WTC11 (cell line): ENCODE measurements around the gene PSD2. TPM values are rescaled to one million over a fixed set of nuclear protein-coding genes. Genes with fewer than 3 reads are reported as not detected.
A peak's percentile ranks its signal among the peaks of the same experiment; 100 is the strongest.

Experiments
- ATAC-seq: fragments of 200-7000 bp; cut with Tn5 transposase; 2 replicates; pipeline ENCODE4 v1.10.0; 2021; ENCODE audit warnings: mild to moderate bottlenecking, moderate library complexity
- Bru-seq: library from RNA; stranded (reverse); fragments of 400-500 nt; gene quantifications from one replicate; lab custom pipeline; 2021; lab: Mats Ljungman, UMichigan
- CTCF ChIA-PET: fragments of 300-600 bp; sonication (Branson Sonifier 250); formaldehyde crosslinking; loops from one replicate; lab custom pipeline; 2021; ENCODE audit warnings: antibody characterized with exemption; lab: Charles Lee
- POLR2A ChIA-PET: fragments of 350-600 bp; sonication (Branson Sonifier 250); formaldehyde crosslinking; loops from one replicate; lab custom pipeline; 2021; ENCODE audit warnings: antibody characterized with exemption; lab: Charles Lee
- DNase-seq: peaks from one replicate; pipeline ENCODE4 v3.0.0; 2021; ENCODE audit warnings: low spot score
- H3K27ac Mint-ChIP-seq: 2 replicates; pipeline ENCODE4 v1.8.0; 2021; ENCODE audit warnings: mixed read lengths
- H3K27me3 Mint-ChIP-seq: 2 replicates; pipeline ENCODE4 v1.8.0; 2021; ENCODE audit warnings: low read depth, mild to moderate bottlenecking, moderate library complexity, mixed read lengths
- H3K36me3 Mint-ChIP-seq: 2 replicates; pipeline ENCODE4 v1.8.0; 2021; ENCODE audit warnings: mixed read lengths
- H3K4me1 Mint-ChIP-seq: 2 replicates; pipeline ENCODE4 v1.8.0; 2022; ENCODE audit warnings: mixed read lengths
- H3K4me3 Mint-ChIP-seq: 2 replicates; pipeline ENCODE4 v1.8.0; 2021; ENCODE audit warnings: mild to moderate bottlenecking, moderate library complexity, mixed read lengths
- H3K9me3 Mint-ChIP-seq: 2 replicates; pipeline ENCODE4 v1.8.0; 2021; ENCODE audit warnings: mixed read lengths
- CBFB ChIP-seq: sonication (generic); formaldehyde crosslinking; IDR thresholded peaks from 2 replicates; pipeline ENCODE4 v1.8.1; 2022; ENCODE audit warnings: mild to moderate bottlenecking, low read depth, missing genetic modification reagents
- CREB1 ChIP-seq: sonication (generic); formaldehyde crosslinking; IDR thresholded peaks from 2 replicates; pipeline ENCODE4 v1.8.0; 2023; ENCODE audit warnings: mild to moderate bottlenecking, missing genetic modification reagents
- CREM ChIP-seq: sonication (generic); formaldehyde crosslinking; IDR thresholded peaks from 2 replicates; pipeline ENCODE4 v1.8.1; 2022; ENCODE audit warnings: mild to moderate bottlenecking, missing genetic modification reagents, moderate library complexity
- GABPB1 ChIP-seq: sonication (generic); formaldehyde crosslinking; IDR thresholded peaks from 2 replicates; pipeline ENCODE4 v1.8.1; 2023; ENCODE audit warnings: mild to moderate bottlenecking, missing genetic modification reagents
- JUN ChIP-seq: sonication (generic); formaldehyde crosslinking; IDR thresholded peaks from 2 replicates; pipeline ENCODE4 v1.8.0; 2023; ENCODE audit warnings: mild to moderate bottlenecking, missing genetic modification reagents
- NFE2L1 ChIP-seq: sonication (generic); formaldehyde crosslinking; IDR thresholded peaks from 2 replicates; pipeline ENCODE4 v1.8.1; 2023; ENCODE audit warnings: missing genetic modification reagents
- RELA ChIP-seq: sonication (generic); formaldehyde crosslinking; IDR thresholded peaks from 2 replicates; pipeline ENCODE4 v1.8.1; 2022; ENCODE audit warnings: missing genetic modification reagents, mild to moderate bottlenecking, borderline replicate concordance
- SMAD3 ChIP-seq: sonication (generic); formaldehyde crosslinking; IDR thresholded peaks from 2 replicates; pipeline ENCODE4 v1.8.0; 2022; ENCODE audit warnings: missing genetic modification reagents, mild to moderate bottlenecking, borderline replicate concordance
- SOX15 ChIP-seq: fragments of 250-450 bp; sonication (Bioruptor Pico); IDR thresholded peaks from 2 replicates; pipeline ENCODE4 v1.9.0; 2021; ENCODE audit warnings: mild to moderate bottlenecking
- SP1 ChIP-seq: sonication (generic); formaldehyde crosslinking; conservative IDR thresholded peaks from 2 replicates; pipeline ENCODE4 v1.8.1; 2022; ENCODE audit warnings: missing genetic modification reagents
- TEAD1 ChIP-seq: sonication (generic); formaldehyde crosslinking; IDR thresholded peaks from 2 replicates; pipeline ENCODE4 v1.8.0; 2022; ENCODE audit warnings: mild to moderate bottlenecking, missing genetic modification reagents
- ZNF263 ChIP-seq: sonication (generic); formaldehyde crosslinking; IDR thresholded peaks from 2 replicates; pipeline ENCODE4 v1.8.1; 2022; ENCODE audit warnings: low read depth, mild to moderate bottlenecking, moderate library complexity, missing genetic modification reagents
- ZNF425 ChIP-seq: fragments of 250-450 bp; sonication (Bioruptor Pico); conservative IDR thresholded peaks from 2 replicates; pipeline ENCODE4 v1.9.0; 2021; ENCODE audit warnings: mild to moderate bottlenecking
- ZNF532 ChIP-seq: fragments of 250-450 bp; sonication (Bioruptor Pico); IDR thresholded peaks from 2 replicates; pipeline ENCODE4 v1.9.0; 2021; ENCODE audit warnings: mild to moderate bottlenecking, borderline replicate concordance
- ZSCAN18 ChIP-seq: fragments of 250-450 bp; sonication (Bioruptor Pico); IDR thresholded peaks from 2 replicates; pipeline ENCODE4 v2.1.2; 2022; ENCODE audit warnings: mild to moderate bottlenecking, moderate library complexity
- long read RNA-seq, 3 experiments: library from RNA in 1 of 3; library from capped mRNA in 1 of 3; library from polyadenylated mRNA in 1 of 3; unstranded in 2 of 3; stranded (forward) in 1 of 3; transcript quantifications; one replicate each; pipeline ENCODE4 v2.0.0, GENCODE V29; 2021
- total RNA-seq: library from RNA; stranded (reverse); gene quantifications from 3 replicates; pipeline ENCODE4 v1.2.3, GENCODE V29; 2021
- TF ChIP-seq, protein P1 (sequence below): sonication (generic); formaldehyde crosslinking; IDR thresholded peaks from 2 replicates; pipeline ENCODE4 v1.8.0; 2023; ENCODE audit warnings: missing genetic modification reagents
- TF ChIP-seq, protein P2 (sequence below): sonication (generic); formaldehyde crosslinking; IDR thresholded peaks from 2 replicates; pipeline ENCODE4 v1.8.0; 2022; ENCODE audit warnings: missing genetic modification reagents

Gene PSD2
- total RNA-seq, result 0.55 to 0.57 TPM (median 0.57 TPM) in 3 replicates
- Bru-seq, nascent RNA, result percentile 16 among the genes with signal in this experiment
- long read RNA-seq, experiment 1, partial matches to known transcripts, result 0 of 2 reads
- long read RNA-seq, experiment 1, other reads (novel, unspliced or antisense), result 2 of 2 reads
- long read RNA-seq, experiment 2, partial matches to known transcripts, result 0 of 1 reads
- long read RNA-seq, experiment 2, other reads (novel, unspliced or antisense), result 1 of 1 reads
- long read RNA-seq, experiment 3, result 0 reads

DNA sequence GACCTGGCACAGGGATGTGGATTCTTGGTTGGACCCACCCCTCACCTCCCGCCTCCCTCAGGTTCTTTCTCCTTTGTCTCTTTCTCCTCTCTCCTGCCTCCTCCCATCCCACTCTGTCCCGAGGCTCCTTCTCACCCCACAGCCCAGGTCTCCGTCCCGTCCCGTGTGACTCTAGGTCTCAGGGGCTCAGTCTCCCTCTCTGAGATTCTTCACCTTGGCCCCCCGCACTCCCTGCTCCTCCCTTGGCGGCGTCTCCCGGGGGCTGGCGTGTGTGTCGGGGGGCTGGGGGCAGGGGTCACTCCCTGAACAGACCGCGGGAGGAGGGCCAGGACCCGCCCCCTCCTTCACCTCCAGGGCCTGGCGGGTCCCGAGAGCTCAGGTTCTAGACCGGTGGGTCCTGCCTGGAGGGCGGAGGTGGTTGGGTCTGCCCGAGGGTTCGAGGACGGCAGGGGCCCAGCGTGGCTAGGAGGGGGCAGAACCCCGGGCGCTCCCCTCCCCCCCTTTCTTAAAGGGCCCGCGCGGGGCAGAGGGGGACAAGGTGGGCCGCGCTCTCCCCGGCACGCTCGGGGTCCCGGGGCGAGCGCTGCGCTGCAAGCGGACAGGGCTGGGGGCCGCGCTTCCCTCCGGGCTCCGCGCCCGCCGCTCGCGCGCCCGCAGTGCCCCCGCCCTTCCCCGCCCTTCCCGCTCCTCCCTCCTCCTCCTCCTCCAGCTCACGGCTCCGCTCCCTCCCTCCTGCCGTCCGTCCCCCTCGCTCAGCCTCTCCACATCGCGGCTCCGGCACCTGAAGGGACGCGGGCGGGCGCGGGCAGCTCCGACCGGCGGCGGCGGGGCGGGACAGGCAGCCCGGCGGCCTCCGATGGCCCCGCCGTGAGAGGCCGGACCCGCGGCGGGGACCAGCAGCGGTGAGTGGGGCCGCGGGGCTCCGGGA lies at the start of gene PSD2:
Gene PSD2, plus strand, starts transcription at position 735 of the 928 bp plus-strand sequence. CDS start 13,633 bp downstream, outside the sequence.
- no peak within 1 kb of the TSS for H3K27ac Mint-ChIP-seq
- ATAC-seq, result peak; percentile 45
- peaks cover 89% of the 10 kb centered on the region for H3K27me3 Mint-ChIP-seq
- CTCF ChIA-PET, result interaction anchor here (1.1 to 5.1 kb wide), 7 partner anchors 8 to 173 kb away, joined by 3 to 58 read pairs (median 18); no protein-coding TSS in a partner anchor
- peak within 1 kb of the TSS; percentile 67 for H3K4me3 Mint-ChIP-seq
- peaks cover 5% of the 10 kb centered on the region; the same call in 1 of the 2 replicates for H3K4me1 Mint-ChIP-seq
- DNase-seq, result peak; percentile 61
- TF ChIP-seq ZNF263 (CRISPR knock-in tag) (peak; percentile 92), CREM (CRISPR knock-in tag) (no peak)
- TF ChIP-seq, all 79 proteins: peak for 1
- Mint-ChIP-seq H3K9me3 (no peaks in the 10 kb centered on the region), H3K36me3 (no peaks in the 10 kb centered on the region)
- POLR2A ChIA-PET, result no interaction called here

GRCh38 chr5:139746691-139747582 lies 48.7 kb upstream of the PSD2 start:
- POLR2A ChIA-PET, result interaction anchor here (1.0 to 3.1 kb wide), 10 partner anchors 8 to 114 kb away, joined by 3 to 26 read pairs (median 4); partner anchors contain the start of gene CXXC5
- DNase-seq (peak; percentile 65), ATAC-seq (peak; percentile 6)
- Mint-ChIP-seq H3K4me3 (peak overlapping the region; percentile 77), H3K9me3 (no peaks in the 10 kb centered on the region), H3K36me3 (no peaks in the 10 kb centered on the region), H3K27me3 (peaks cover 73% of the 10 kb centered on the region), H3K4me1 (peaks cover 49% of the 10 kb centered on the region), H3K27ac (peak overlapping the region; percentile 43; the same call in 1 of the 2 replicates)
- CTCF ChIA-PET, result interaction anchor here (0.6 to 9.7 kb wide), 14 partner anchors 16 to 296 kb away, joined by 3 to 99 read pairs (median 5); partner anchors contain the start of gene CXXC5
- TF ChIP-seq GABPB1, result no peak
- no peak for TF ChIP-seq SOX15 (CRISPR knock-in tag)
- TF ChIP-seq, protein P1, sequence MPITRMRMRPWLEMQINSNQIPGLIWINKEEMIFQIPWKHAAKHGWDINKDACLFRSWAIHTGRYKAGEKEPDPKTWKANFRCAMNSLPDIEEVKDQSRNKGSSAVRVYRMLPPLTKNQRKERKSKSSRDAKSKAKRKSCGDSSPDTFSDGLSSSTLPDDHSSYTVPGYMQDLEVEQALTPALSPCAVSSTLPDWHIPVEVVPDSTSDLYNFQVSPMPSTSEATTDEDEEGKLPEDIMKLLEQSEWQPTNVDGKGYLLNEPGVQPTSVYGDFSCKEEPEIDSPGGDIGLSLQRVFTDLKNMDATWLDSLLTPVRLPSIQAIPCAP (CRISPR knock-in tag), result no peak
- TF ChIP-seq RELA (CRISPR knock-in tag), result no peak
- no peak for TF ChIP-seq SMAD3
- TF ChIP-seq CREB1, result peak; percentile 58; the same call in 1 of the 2 replicates
- TF ChIP-seq ZSCAN18 (CRISPR knock-in tag), result no peak
- no peak for TF ChIP-seq SP1 (CRISPR knock-in tag)
- no peak for TF ChIP-seq CBFB
- TF ChIP-seq, protein P2, sequence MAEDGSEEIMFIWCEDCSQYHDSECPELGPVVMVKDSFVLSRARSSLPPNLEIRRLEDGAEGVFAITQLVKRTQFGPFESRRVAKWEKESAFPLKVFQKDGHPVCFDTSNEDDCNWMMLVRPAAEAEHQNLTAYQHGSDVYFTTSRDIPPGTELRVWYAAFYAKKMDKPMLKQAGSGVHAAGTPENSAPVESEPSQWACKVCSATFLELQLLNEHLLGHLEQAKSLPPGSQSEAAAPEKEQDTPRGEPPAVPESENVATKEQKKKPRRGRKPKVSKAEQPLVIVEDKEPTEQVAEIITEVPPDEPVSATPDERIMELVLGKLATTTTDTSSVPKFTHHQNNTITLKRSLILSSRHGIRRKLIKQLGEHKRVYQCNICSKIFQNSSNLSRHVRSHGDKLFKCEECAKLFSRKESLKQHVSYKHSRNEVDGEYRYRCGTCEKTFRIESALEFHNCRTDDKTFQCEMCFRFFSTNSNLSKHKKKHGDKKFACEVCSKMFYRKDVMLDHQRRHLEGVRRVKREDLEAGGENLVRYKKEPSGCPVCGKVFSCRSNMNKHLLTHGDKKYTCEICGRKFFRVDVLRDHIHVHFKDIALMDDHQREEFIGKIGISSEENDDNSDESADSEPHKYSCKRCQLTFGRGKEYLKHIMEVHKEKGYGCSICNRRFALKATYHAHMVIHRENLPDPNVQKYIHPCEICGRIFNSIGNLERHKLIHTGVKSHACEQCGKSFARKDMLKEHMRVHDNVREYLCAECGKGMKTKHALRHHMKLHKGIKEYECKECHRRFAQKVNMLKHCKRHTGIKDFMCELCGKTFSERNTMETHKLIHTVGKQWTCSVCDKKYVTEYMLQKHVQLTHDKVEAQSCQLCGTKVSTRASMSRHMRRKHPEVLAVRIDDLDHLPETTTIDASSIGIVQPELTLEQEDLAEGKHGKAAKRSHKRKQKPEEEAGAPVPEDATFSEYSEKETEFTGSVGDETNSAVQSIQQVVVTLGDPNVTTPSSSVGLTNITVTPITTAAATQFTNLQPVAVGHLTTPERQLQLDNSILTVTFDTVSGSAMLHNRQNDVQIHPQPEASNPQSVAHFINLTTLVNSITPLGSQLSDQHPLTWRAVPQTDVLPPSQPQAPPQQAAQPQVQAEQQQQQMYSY (CRISPR knock-in tag), result no peak
- no peak for TF ChIP-seq ZNF425
- peak; percentile 66; the same call in 1 of the 2 replicates for TF ChIP-seq NFE2L1 (CRISPR knock-in tag)
- peak; percentile 62; the same call in 1 of the 2 replicates for TF ChIP-seq TEAD1 (CRISPR knock-in tag)
- no peak for TF ChIP-seq JUN (CRISPR knock-in tag)
- TF ChIP-seq ZNF532 (CRISPR knock-in tag), result no peak
